ENCODE results near the gene TOMM40. TPM values are rescaled to one million over a fixed set of nuclear protein-coding genes. Genes with fewer than 3 reads are reported as not detected.
A peak's percentile ranks its signal among the peaks of the same experiment; 100 is the strongest.

The TOMM40 gene
- total and polyA plus RNA-seq, 2 of the 13 experiments (the other 11 are each of a cell fraction or from before 2014, with no cell fraction given) = 72.0 to 110 TPM

DNA sequence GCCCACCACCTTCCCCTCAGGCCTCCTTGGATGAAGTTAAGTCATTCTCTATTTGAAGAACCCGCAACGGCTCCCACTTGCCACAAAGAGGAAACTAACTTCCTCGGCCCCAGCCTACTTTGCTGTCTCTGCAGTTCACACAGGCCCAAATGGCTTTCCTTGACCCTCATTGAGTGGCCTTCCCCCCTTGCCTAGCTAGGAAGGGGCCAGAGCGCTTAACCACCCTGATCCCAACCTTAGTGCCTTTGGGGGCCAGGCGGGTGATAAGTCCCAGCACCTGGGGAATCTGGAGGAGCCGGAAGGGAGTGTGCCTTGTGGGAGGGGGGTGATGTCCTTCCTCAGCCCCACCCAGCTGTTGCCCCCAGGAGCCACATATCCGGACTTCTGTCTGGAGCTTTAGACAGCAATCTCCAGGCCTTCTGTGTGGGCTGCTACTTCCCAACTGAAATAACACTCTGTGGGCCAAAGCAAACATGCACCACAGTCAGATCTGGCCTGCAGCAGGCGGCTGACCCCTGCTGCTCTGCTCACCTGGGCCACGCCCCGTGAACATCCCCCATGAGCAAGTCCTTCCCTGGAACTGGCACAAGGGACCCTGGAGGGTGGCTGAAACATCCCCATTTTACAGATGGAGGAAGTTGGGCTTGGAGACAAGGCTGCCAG lies 34.5 kb upstream of the TOMM40 start (continued):
- TF ChIP-seq, protein P1, sequence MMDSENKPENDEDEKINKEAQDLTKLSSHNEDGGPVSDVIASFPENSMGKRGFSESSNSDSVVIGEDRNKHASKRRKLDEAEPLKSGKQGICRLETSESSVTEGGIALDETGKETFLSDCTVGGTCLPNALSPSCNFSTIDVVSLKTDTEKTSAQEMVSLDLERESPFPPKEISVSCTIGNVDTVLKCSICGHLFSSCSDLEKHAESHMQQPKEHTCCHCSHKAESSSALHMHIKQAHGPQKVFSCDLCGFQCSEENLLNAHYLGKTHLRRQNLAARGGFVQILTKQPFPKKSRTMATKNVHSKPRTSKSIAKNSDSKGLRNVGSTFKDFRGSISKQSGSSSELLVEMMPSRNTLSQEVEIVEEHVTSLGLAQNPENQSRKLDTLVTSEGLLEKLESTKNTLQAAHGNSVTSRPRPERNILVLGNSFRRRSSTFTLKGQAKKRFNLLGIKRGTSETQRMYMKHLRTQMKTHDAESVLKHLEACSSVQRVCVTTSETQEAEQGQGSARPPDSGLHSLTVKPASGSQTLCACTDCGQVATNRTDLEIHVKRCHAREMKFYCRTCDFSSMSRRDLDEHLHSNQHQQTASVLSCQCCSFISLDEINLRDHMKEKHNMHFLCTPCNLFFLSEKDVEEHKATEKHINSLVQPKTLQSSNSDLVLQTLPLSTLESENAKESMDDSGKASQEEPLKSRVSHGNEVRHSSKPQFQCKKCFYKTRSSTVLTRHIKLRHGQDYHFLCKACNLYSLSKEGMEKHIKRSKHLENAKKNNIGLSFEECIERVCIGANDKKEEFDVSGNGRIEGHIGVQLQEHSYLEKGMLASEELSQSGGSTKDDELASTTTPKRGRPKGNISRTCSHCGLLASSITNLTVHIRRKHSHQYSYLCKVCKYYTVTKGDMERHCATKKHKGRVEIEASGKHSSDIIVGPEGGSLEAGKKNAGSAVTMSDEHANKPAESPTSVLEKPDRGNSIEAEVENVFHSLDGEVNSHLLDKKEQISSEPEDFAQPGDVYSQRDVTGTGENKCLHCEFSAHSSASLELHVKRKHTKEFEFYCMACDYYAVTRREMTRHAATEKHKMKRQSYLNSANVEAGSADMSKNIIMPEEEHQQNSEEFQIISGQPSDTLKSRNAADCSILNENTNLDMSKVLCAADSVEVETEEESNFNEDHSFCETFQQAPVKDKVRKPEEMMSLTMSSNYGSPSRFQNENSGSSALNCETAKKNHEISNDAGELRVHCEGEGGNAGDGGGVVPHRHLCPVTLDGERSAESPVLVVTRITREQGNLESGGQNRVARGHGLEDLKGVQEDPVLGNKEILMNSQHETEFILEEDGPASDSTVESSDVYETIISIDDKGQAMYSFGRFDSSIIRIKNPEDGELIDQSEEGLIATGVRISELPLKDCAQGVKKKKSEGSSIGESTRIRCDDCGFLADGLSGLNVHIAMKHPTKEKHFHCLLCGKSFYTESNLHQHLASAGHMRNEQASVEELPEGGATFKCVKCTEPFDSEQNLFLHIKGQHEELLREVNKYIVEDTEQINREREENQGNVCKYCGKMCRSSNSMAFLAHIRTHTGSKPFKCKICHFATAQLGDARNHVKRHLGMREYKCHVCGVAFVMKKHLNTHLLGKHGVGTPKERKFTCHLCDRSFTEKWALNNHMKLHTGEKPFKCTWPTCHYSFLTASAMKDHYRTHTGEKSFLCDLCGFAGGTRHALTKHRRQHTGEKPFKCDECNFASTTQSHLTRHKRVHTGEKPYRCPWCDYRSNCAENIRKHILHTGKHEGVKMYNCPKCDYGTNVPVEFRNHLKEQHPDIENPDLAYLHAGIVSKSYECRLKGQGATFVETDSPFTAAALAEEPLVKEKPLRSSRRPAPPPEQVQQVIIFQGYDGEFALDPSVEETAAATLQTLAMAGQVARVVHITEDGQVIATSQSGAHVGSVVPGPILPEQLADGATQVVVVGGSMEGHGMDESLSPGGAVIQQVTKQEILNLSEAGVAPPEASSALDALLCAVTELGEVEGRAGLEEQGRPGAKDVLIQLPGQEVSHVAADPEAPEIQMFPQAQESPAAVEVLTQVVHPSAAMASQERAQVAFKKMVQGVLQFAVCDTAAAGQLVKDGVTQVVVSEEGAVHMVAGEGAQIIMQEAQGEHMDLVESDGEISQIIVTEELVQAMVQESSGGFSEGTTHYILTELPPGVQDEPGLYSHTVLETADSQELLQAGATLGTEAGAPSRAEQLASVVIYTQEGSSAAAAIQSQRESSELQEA (CRISPR knock-in tag; IDR thresholded peaks at IDR 0.05; ENCODE audit: not compliant biosample characterization) = peak; percentile 36
- TF ChIP-seq NFYC (CRISPR knock-in tag; IDR thresholded peaks at IDR 0.05) (no peak), GFI1 (CRISPR knock-in tag; IDR thresholded peaks at IDR 0.05; ENCODE audit: borderline replicate concordance) (no peak), THAP7 (CRISPR knock-in tag; IDR thresholded peaks at IDR 0.05) (no peak), YY1 (IDR thresholded peaks at IDR 0.05; ENCODE audit: insufficient read depth, insufficient replicate concordance, low read depth, low read length) (no peak), ZNF552 (CRISPR knock-in tag; IDR thresholded peaks at IDR 0.05; ENCODE audit: borderline replicate concordance) (no peak), TRIM24 (CRISPR knock-in tag; IDR thresholded peaks at IDR 0.05) (no peak), MAZ (IDR thresholded peaks at IDR 0.05; ENCODE audit: borderline replicate concordance, low read depth, low read length) (no peak), MAZ (CRISPR knock-in tag; IDR thresholded peaks at IDR 0.05; ENCODE audit: low read depth) (no peak), NR0B2 (CRISPR knock-in tag; IDR thresholded peaks at IDR 0.05) (no peak)
- TF ChIP-seq, protein P2, sequence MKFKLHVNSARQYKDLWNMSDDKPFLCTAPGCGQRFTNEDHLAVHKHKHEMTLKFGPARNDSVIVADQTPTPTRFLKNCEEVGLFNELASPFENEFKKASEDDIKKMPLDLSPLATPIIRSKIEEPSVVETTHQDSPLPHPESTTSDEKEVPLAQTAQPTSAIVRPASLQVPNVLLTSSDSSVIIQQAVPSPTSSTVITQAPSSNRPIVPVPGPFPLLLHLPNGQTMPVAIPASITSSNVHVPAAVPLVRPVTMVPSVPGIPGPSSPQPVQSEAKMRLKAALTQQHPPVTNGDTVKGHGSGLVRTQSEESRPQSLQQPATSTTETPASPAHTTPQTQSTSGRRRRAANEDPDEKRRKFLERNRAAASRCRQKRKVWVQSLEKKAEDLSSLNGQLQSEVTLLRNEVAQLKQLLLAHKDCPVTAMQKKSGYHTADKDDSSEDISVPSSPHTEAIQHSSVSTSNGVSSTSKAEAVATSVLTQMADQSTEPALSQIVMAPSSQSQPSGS (CRISPR knock-in tag; IDR thresholded peaks at IDR 0.05) = no peak
- TF ChIP-seq, protein P3, sequence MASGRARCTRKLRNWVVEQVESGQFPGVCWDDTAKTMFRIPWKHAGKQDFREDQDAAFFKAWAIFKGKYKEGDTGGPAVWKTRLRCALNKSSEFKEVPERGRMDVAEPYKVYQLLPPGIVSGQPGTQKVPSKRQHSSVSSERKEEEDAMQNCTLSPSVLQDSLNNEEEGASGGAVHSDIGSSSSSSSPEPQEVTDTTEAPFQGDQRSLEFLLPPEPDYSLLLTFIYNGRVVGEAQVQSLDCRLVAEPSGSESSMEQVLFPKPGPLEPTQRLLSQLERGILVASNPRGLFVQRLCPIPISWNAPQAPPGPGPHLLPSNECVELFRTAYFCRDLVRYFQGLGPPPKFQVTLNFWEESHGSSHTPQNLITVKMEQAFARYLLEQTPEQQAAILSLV (CRISPR knock-in tag; IDR thresholded peaks at IDR 0.05; ENCODE audit: borderline replicate concordance) = no peak
- TF ChIP-seq, protein P4, sequence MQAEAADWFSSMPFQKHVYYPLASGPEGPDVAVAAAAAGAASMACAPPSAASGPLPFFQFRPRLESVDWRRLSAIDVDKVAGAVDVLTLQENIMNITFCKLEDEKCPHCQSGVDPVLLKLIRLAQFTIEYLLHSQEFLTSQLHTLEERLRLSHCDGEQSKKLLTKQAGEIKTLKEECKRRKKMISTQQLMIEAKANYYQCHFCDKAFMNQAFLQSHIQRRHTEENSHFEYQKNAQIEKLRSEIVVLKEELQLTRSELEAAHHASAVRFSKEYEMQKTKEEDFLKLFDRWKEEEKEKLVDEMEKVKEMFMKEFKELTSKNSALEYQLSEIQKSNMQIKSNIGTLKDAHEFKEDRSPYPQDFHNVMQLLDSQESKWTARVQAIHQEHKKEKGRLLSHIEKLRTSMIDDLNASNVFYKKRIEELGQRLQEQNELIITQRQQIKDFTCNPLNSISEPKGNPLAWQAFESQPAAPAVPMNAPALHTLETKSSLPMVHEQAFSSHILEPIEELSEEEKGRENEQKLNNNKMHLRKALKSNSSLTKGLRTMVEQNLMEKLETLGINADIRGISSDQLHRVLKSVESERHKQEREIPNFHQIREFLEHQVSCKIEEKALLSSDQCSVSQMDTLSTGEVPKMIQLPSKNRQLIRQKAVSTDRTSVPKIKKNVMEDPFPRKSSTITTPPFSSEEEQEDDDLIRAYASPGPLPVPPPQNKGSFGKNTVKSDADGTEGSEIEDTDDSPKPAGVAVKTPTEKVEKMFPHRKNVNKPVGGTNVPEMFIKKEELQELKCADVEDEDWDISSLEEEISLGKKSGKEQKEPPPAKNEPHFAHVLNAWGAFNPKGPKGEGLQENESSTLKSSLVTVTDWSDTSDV (CRISPR knock-in tag; IDR thresholded peaks at IDR 0.05) = no peak

Measured in HepG2 (cell line).